RPMI8226 (cell line): ENCODE data around the gene UNC5C.
"Not testable (repeated sequence)": the region's sequence is repeated elsewhere in the genome, so short reads cannot be mapped to it uniquely, and the experiment has no call there.

Experiments used
- DNase-seq: peaks from one replicate; pipeline ENCODE4 v3.0.0-alpha.2; 2015

The UNC5C gene

GRCh38 chr4:95209927-95210326, 338.8 kb downstream of the UNC5C start:
- DNase-seq: no peak

- DNase-seq: no peak
Observed at GRCh38 chr4:95204873-95205272, 343.9 kb downstream of the UNC5C start.

- no peak for DNase-seq
Observed at GRCh38 chr4:95204267-95204844, 344.4 kb downstream of the UNC5C start.

GRCh38 chr4:95198961-95199360, 349.8 kb downstream of the UNC5C start:
- no peak for DNase-seq

- DNase-seq: no peak
Observed at GRCh38 chr4:95197353-95197752, 351.4 kb downstream of the UNC5C start.

- no peak for DNase-seq
Observed at GRCh38 chr4:95193391-95194224, 355.2 kb downstream of the UNC5C start.

- no peak for DNase-seq
Observed at GRCh38 chr4:95191537-95191936, 357.2 kb downstream of the UNC5C start.

- DNase-seq: no peak
Observed at GRCh38 chr4:95190751-95191436, 357.9 kb downstream of the UNC5C start.

GRCh38 chr4:95188701-95189370, 359.9 kb downstream of the UNC5C start:
- no peak for DNase-seq

GRCh38 chr4:95186666-95187065, 362.1 kb downstream of the UNC5C start:
- no peak for DNase-seq

GRCh38 chr4:95183656-95184408, 364.9 kb downstream of the UNC5C start:
- DNase-seq: no peak

- DNase-seq: no peak
Observed at GRCh38 chr4:95181996-95182306, 366.8 kb downstream of the UNC5C start.

GRCh38 chr4:95181243-95181995, 367.4 kb downstream of the UNC5C start:
- DNase-seq: no peak

- DNase-seq: no peak
Observed at GRCh38 chr4:95180531-95181242, 368.1 kb downstream of the UNC5C start.

- no peak for DNase-seq
Observed at GRCh38 chr4:95178938-95179337, 369.8 kb downstream of the UNC5C start.

GRCh38 chr4:95171377-95171776, 377.4 kb downstream of the UNC5C start:
- not testable (repeated sequence) for DNase-seq

GRCh38 chr4:95170176-95170575, 378.6 kb downstream of the UNC5C start:
- DNase-seq: no peak

- no peak for DNase-seq
Observed at GRCh38 chr4:95167805-95168204, 381.0 kb downstream of the UNC5C start.

- DNase-seq: peak; percentile 49
Observed at GRCh38 chr4:95165926-95166524, 382.7 kb downstream of the UNC5C start.

- DNase-seq: no peak
Observed at GRCh38 chr4:95162867-95163266, 385.9 kb downstream of the UNC5C start.
